ENCODE results near the gene LACTB.

LACTB gene

GRCh38 chr15:63075984-63076713 is 45.5 kb upstream of the LACTB start:
- DNase-seq (ENCODE audit: low read depth, low spot score) = peak; percentile 31
- no peak overlapping the region for H3K4me3 ChIP-seq (ENCODE audit: low read depth, low read length)
- TF ChIP-seq CTCF (IDR thresholded peaks at IDR 0.05; ENCODE audit: low read depth, low read length) = no peak
- in situ Hi-C loops (cut with HindIII; ENCODE audit: low sequenced_read_pairs) = no loop called here

- H3K4me3 ChIP-seq (ENCODE audit: low read depth, low read length) = no peak overlapping the region
- in situ Hi-C loops (cut with HindIII; ENCODE audit: low sequenced_read_pairs) = no loop called here
- TF ChIP-seq CTCF (IDR thresholded peaks at IDR 0.05; ENCODE audit: low read depth, low read length) = no peak
- DNase-seq (ENCODE audit: low read depth, low spot score) = no peak
These were observed 45.0 kb upstream of the LACTB start for GRCh38 chr15:63076714-63077046.

- no peak overlapping the region for H3K4me3 ChIP-seq (ENCODE audit: low read depth, low read length)
- DNase-seq (ENCODE audit: low read depth, low spot score) = no peak
- in situ Hi-C loops (cut with HindIII; ENCODE audit: low sequenced_read_pairs) = no loop called here
- TF ChIP-seq CTCF (IDR thresholded peaks at IDR 0.05; ENCODE audit: low read depth, low read length) = no peak
These were observed 43.7 kb upstream of the LACTB start for GRCh38 chr15:63077952-63078351.

- in situ Hi-C loops (cut with HindIII; ENCODE audit: low sequenced_read_pairs) = no loop called here
- DNase-seq (ENCODE audit: low read depth, low spot score) = peak; percentile 37
- TF ChIP-seq CTCF (IDR thresholded peaks at IDR 0.05; ENCODE audit: low read depth, low read length) = no peak
- H3K4me3 ChIP-seq (ENCODE audit: low read depth, low read length) = no peak overlapping the region
These were observed 41.6 kb upstream of the LACTB start for GRCh38 chr15:63079947-63080626.

- TF ChIP-seq CTCF (IDR thresholded peaks at IDR 0.05; ENCODE audit: low read depth, low read length) = no peak
- H3K4me3 ChIP-seq (ENCODE audit: low read depth, low read length) = no peak overlapping the region
- in situ Hi-C loops (cut with HindIII; ENCODE audit: low sequenced_read_pairs) = no loop called here
- no peak for DNase-seq (ENCODE audit: low read depth, low spot score)
These were observed 40.9 kb upstream of the LACTB start for GRCh38 chr15:63080634-63081250.

- TF ChIP-seq CTCF (IDR thresholded peaks at IDR 0.05; ENCODE audit: low read depth, low read length) = no peak
- in situ Hi-C loops (cut with HindIII; ENCODE audit: low sequenced_read_pairs) = no loop called here
- no peak overlapping the region for H3K4me3 ChIP-seq (ENCODE audit: low read depth, low read length)
- DNase-seq (ENCODE audit: low read depth, low spot score) = no peak
These were observed 39.3 kb upstream of the LACTB start for GRCh38 chr15:63082366-63082765.
